Gastrocnemius medialis (tissue), 4 donors: ENCODE data around the gene SLAIN2.
"Not testable (repeated sequence)": the region's sequence is repeated elsewhere in the genome, so short reads cannot be mapped to it uniquely, and the experiment has no call there.

ENCODE experiments used
- POLR2A ChIP-seq, 2 donors: fragments of 450-650 bp; IDR thresholded peaks; one replicate each; pipeline ENCODE4 v1.6.1; 2017; ENCODE audit warnings: antibody characterized with exemption in 2 of 2, mild to moderate bottlenecking in 2 of 2, moderate library complexity in 2 of 2
- TF ChIP-seq, protein P1 (sequence below), 5 experiments: fragments of 450-650 bp in 3 of 5; fragments of 200-600 bp in 2 of 5; sonication (generic) in 2 of 5; IDR thresholded peaks in 4 of 5; conservative IDR thresholded peaks in 1 of 5; 1 replicate in 4 of 5; 2 replicates in 1 of 5; pipeline ENCODE4 v1.5.1; 2016 to 2019; ENCODE audit warnings: antibody characterized with exemption in 5 of 5, mild to moderate bottlenecking in 3 of 5, moderate library complexity in 3 of 5

DNA sequence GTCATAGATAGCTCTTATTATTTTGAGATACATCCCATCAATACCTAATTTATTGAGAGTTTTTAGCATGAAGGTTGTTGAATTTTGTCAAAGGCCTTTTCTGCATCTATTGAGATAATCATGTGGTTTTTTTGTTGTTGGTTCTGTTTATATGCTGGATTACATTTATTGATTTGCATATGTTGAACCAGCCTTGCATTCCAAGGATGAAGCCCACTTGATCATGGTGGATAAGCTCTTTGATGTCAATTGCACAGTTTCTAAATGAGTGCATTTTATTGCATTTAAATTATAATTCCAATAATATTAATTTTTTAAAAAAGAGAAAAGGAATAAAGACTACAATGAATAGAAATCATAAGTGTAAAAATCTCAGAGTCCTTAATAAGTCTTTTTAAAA lies 26.6 kb upstream of the SLAIN2 start:
- TF ChIP-seq POLR2A (IDR thresholded peaks at IDR 0.05): not testable (repeated sequence)
- TF ChIP-seq, protein P1, sequence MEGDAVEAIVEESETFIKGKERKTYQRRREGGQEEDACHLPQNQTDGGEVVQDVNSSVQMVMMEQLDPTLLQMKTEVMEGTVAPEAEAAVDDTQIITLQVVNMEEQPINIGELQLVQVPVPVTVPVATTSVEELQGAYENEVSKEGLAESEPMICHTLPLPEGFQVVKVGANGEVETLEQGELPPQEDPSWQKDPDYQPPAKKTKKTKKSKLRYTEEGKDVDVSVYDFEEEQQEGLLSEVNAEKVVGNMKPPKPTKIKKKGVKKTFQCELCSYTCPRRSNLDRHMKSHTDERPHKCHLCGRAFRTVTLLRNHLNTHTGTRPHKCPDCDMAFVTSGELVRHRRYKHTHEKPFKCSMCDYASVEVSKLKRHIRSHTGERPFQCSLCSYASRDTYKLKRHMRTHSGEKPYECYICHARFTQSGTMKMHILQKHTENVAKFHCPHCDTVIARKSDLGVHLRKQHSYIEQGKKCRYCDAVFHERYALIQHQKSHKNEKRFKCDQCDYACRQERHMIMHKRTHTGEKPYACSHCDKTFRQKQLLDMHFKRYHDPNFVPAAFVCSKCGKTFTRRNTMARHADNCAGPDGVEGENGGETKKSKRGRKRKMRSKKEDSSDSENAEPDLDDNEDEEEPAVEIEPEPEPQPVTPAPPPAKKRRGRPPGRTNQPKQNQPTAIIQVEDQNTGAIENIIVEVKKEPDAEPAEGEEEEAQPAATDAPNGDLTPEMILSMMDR (IDR thresholded peaks at IDR 0.05 in 4 of 5, conservative IDR thresholded peaks at IDR 0.05 in 1 of 5): not testable (repeated sequence)
